GM19193 (cell line): Measurements from ENCODE around the gene LBR.
A peak's percentile ranks its signal among the peaks of the same experiment; 100 is the strongest.

ENCODE experiments used
- POLR2A ChIP-seq: IDR thresholded peaks from 4 replicates; pipeline ENCODE4 v1.6.1; 2011; ENCODE audit not compliant: insufficient read depth, insufficient read length; ENCODE audit errors: extremely low read depth

The LBR gene

DNA sequence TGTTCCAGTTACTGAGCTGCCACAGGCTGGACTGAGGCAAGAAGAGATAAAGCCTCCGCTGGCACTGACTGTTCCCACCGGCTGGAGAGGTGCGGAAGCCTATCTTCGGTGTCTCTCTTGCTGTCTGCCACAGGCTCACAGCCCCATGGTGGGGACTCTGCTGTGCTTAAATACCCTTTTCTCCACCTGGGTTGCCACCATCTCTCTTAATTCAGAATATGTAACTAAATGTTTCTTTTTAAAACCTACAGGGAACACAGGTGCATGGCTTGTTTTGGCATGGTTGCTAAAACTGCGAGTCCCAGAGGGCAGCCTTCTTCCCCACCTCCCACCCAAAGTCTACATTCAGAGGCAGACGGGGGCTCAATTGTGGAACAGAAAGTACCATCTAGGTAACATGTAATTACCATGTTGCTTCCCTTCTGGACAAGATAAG, 8.1 kb upstream of the LBR start:
- peak; percentile 87 for TF ChIP-seq POLR2A

DNA sequence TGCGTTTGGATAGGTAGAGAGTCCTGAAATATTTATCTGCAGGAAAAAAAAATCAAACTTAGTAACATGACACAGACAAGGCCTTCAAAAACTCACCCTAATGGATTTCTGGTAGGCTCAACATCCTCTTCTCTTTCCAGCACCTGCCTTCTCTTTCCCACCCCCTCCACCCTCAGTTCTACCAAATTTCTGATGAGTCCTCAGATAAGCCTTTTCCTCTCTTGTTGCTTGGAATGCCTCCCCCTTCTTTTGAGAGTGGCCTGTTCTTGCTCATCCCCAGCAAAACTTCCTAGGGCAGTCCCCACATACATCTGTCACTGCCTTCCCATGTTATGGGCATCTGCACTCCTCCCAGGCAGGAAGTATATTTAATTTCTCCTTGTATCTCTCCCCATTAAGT, 7.6 kb upstream of the LBR start:
- TF ChIP-seq POLR2A = no peak

DNA sequence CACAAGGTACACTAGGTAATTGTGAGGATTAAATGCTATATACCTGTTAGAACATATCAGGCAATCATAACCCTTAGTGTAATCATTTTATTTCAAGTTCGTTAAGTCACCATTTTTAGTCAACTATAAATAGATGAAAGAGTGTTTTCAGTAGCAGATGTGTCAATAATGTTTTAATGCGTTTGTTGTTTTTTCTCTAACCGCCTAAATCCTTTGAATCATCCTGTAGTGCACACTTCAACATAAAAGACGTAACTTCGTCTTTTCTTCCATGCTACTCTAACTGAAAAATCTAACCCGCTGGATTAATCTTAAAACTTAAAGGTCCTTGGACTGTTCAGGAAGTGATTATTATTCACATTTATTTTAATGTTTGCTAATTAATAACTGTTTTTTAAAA, 7.2 kb upstream of the LBR start:
- no peak for TF ChIP-seq POLR2A

DNA sequence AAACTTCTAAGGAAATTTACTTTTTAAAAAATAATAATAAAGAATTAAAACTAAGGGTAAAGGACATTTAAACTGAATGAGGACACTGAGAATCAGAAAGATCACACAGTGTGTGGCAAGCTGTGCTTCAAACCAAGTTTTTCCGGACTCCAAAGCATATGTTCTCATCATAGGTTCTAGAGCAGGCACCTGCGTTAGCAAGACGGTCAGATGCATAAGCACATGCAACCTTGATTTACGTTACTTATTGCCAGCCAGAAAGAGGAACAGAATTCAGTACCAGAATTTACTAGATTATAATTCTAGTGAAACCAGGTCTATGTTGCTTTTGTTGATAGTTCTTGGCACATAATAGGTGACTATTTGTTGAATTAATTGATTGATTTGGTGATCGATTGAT, 6.2 kb upstream of the LBR start:
- no peak for TF ChIP-seq POLR2A

DNA sequence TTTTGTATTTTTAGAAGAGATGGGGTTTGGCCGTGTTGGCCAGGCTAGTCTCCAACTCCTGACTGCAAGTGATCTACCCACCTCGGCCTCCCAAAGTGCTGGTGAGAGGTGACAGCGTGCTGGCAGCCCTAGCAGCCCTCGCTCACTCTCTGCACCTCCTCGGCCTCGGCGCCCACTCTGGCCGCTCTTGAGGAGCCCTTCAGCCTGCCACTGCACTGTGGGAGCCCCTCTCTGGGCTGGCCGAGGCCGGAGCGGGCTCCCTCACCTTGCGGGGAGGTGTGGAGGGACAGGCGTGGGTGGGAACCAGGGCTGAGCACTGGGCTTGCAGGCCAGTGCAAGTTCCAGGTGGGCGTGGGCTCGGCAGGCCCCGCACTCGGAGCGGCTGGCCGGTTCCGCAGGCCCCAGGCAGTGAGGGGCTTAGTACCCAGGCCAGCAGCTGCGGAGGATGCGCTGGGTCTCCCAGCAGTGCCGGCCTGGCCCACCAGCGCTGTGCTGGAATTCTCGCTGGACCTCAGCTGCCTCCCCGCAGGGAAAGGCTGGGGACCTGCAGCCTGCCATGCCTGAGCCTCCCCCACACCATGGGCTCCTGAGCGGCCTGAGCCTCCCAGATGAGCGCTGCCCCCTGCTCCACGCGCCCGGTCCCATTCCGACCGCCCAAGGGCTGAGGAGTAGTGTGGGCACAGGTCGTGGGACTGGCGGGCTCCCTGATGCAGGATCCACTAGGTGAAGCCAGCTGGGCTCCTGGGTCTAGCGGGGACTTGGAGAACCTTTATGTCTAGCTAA, 3.4 kb upstream of the LBR start:
- TF ChIP-seq POLR2A = no peak

DNA sequence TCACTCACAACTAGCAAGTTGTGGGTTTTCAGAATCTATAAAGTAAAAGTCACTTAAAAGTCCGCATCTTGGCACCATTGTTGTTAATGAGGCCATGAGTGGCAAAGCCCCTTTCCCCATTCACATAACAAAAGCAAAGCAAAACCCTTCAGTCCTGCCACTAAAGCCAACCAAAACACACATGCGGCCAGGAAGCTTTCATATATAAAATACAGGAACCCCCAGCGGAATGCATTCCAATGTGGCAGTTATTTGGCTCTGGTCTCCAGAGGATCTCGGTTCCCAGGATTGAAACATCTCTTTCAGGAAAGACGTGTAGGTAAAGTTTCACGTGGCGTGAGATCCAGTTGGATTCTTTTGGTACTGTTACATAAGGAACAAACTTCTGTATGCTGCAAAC, 2.5 kb upstream of the LBR start:
- no peak for TF ChIP-seq POLR2A

DNA sequence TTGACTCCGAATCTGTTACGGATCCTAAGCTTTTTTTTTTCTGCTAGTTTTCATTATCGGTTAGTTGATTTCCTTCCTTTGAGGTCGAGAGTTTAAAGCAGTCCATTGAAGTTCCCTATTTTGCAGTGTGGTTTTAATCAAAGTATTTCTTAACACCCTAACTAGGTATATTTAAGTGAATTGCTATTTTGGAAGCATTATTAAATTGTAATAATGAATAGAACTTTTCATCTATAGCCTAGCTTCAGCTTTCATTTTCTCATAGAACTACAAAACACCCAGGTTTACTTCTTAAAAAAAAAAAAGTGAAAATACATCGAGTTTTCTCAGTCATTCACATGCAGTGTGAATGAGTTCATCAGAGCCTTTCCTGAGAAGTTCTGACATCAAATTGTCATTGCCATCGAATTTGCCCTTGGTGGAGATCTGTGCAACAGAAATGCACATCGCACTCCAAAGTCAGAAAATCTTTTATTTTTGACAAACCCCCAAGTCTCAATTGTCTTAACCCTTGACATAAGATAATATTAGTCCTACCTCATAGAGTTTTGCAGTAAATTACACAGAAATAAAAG, 1.1 kb upstream of the LBR start:
- TF ChIP-seq POLR2A = no peak

DNA sequence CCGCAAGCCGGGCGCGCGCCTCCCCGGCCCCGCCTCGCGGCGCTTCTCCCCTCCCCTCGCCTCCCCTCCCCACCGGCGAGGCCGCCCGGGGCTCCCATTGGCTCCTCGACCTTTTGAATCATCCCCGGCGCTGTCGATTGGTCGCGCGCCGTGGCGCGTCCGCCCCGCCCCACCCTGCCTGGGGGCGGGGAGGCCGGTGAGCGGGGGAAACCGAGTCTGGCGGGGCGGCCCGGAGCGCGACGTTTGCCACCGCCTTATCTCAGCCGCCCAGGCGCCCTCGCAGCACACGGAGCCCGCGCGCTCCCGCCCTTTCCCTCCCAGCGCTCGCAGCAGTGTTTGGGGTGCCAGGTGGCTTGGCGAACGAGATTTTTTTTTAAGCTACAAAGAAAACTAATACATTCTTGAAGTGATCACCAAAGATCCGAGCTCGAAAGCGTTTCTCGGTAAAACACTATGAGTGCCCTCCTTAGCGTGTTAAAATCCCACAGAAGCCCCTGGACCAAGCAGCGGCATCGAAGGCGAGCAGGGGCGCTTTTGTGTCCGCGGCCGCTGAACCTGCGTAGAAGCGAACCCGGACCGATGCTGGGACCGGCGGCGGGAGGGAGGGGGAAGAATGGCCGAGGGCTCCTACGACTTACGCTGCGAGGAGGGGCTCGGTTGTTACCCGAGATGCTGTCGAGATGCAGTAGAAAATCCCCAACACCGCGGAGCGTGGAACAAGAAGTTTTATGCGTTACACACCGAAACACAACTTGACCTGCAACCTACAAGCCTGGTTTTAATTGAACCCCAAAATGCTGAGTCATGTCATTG, 436 bp upstream of the LBR start:
- peak; percentile 84 for TF ChIP-seq POLR2A

DNA sequence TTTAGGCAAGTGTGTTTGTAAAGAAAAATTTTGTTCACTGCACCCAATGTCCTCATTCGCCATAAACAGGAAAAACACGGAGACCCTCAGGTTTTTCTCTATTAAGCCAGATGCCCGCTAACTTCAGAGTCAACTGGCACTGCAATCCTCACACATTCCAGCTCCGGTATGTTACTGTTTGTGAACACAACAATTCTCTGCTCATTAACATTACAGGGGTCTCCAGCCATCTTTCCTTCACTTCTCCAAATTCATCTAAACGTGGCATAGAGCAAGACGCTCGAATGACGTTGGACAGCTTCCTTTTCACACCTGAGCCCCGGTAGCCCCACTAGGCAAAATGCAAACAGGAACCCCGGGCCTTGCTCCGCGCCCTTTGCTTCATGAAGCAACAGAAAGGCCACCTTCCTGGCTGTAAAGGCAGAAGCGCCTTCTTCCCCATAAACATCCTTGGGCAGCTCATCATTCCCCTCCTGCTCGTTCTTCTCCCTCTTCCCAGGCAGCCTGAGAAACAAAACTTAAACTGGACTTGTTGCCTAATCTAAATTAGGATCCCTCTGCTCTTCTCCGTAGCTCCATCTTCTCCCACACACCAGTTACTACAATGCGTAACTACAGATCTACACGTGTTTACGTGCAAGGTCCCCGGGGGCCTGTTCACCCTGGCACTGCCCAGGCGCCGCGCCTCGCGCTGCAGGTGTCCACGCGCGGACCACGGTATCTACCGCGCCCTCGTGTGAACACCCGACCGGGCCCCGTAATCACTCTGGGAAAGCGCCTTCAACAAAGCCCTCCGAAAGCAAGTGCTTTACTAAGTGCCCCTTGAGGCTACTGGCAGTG, 1.2 kb downstream of the LBR start:
- peak; percentile 13 for TF ChIP-seq POLR2A

DNA sequence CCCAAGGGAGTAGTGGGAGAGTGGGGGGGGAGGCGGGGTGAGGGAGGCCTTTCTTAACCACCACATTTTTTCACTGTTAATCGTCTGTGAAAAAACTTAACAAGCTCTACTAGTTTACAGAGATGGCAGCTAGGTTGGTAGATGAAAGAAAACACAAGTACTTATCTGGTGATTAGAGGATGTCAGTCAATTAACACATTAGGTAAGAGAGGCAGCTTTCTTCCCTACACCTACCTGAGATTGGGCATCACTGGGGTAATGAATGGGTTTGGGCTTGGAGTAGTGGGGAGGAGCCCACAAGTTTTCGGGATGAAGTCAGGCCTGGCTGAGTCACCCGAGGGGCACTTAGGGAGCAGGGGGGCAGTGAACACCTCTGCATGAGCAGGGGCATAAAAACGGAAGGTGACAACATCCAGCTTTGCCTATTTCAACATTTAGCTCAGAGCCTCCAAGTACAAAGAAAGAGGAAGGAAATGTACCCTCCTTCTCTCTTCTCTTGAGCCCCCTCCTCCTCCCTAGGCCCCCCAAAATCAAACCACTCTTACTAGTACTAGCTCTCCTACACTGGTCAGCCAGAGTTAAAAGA, 2.5 kb downstream of the LBR start:
- no peak for TF ChIP-seq POLR2A

DNA sequence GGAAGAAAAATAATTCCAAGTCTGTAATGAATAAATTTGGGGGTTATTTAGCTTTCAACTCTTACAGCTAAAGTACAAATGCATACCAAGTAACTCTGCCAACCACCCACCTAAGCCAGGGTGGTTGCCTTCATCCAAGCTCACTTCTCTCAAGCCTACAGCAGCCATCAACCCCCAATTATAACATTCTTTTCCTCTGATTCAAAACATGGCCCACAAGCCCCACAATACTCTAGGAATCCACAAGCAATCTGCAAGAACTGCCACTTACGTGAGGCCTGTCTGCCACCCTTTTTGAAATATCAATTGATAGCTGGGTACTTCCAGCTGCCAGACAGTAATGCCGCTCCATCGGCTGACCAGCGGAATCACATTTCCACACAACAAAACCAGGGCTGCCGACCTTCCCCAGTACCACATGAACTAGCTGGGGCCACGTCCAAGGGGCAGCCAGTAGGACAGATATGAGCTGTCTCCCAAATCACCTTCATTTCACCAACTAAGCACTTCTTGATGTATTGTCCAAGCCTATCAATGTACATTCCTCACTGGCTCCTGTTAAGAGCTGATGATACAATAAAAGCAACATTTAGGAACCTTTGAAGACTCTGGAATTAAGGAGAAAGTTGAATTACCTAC, 3.2 kb downstream of the LBR start:
- no peak for TF ChIP-seq POLR2A

DNA sequence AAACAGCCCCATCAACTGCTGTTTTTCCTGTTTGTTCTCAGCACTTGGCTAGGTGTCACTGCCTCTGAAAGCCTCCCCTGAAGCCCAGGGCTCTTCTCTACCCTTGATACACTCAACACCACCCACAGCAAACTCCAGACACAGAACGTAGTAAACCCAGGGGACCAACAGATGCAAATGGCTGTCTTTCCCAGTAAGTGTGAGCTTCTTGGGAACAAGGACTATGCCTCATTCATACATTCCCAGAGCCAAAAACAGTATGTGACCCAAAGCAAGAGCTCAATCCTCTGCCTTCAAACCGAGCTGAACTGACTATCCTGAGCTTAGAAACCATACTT, 4.4 kb downstream of the LBR start:
- no peak for TF ChIP-seq POLR2A

DNA sequence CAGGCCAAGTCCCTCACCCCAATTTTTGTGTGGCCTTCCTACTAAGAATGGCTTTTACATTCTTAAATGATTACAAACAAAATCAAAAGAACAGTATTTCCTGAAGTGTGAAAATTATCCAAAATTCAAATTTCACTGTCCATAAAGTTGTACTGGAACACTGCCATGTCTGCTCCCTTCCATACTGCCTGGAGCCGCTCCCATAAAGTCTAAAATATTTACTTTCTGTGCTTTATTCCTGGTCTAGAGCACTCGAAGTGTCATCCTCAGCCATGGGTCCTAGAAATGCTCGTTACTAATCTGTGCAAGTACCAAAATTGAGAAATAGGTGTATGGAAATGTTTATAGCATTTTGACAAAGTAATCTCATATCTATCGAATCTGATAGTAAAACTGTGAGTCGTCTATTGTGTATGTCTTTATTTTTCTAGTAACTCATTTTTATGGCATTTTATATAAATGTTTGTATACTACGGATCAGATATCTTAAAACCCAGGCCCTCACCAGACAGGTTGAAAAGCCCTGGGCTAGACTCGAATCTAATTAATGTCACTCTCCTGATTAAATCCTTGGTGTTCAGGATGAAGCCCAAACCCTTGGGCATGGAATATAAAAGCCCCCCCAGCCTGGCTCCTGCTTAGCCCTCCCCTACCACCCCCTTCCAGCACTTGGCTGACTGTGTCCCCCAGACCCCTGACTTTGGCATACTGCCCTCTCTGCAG, 4.9 kb downstream of the LBR start:
- no peak for TF ChIP-seq POLR2A
